Femur (tissue), 1 donor: ENCODE data around the gene ZNF132.
A peak's percentile ranks its signal among the peaks of the same experiment; 100 is the strongest.
"Not testable (repeated sequence)": the region's sequence is repeated elsewhere in the genome, so short reads cannot be mapped to it uniquely, and the experiment has no call there.

ENCODE experiments used
- DNase-seq: peaks from one replicate; pipeline ENCODE4 v3.0.0-alpha.2; 2017

The ZNF132 gene

GRCh38 chr19:58466760-58467589, 27.0 kb upstream of the ZNF132 start, which contains the start of gene ZNF324:
Gene ZNF324, plus strand, starts transcription at chr19:58467080. Its CDS starts 2,106 bp downstream, at chr19:58469186.
- peak; percentile 98 for DNase-seq

GRCh38 chr19:58466089-58466759, 26.3 kb upstream of the ZNF132 start:
- no peak for DNase-seq

GRCh38 chr19:58460039-58460438, 20.1 kb upstream of the ZNF132 start:
- no peak for DNase-seq

GRCh38 chr19:58456111-58456510, 16.2 kb upstream of the ZNF132 start:
- DNase-seq = no peak

GRCh38 chr19:58455306-58455705, 15.4 kb upstream of the ZNF132 start:
- DNase-seq = no peak

GRCh38 chr19:58453743-58454142, 13.8 kb upstream of the ZNF132 start:
- DNase-seq = no peak

- peak; percentile 98 for DNase-seq
Measured at GRCh38 chr19:58451358-58452101, 11.6 kb upstream of the ZNF132 start, which contains the start of gene ZNF324B. Gene ZNF324B, plus strand, starts transcription at chr19:58451622. Its CDS starts 2,080 bp downstream, at chr19:58453702.

GRCh38 chr19:58450856-58451357, 11.0 kb upstream of the ZNF132 start:
- DNase-seq = no peak

GRCh38 chr19:58449980-58450379, 10.0 kb upstream of the ZNF132 start:
- DNase-seq = not testable (repeated sequence)

- DNase-seq = not testable (repeated sequence)
Measured at GRCh38 chr19:58448860-58449259, 8.9 kb upstream of the ZNF132 start.

- DNase-seq = not testable (repeated sequence)
Measured at GRCh38 chr19:58442986-58443385, 3.0 kb upstream of the ZNF132 start.

- DNase-seq = peak; percentile 34
Measured at GRCh38 chr19:58440556-58440955, 603 bp upstream of the ZNF132 start.

- no peak for DNase-seq
Measured at GRCh38 chr19:58434217-58434616, 5.7 kb downstream of the ZNF132 start.

GRCh38 chr19:58429745-58430144, 10.2 kb downstream of the ZNF132 start:
- no peak for DNase-seq

GRCh38 chr19:58428617-58429016, 11.3 kb downstream of the ZNF132 start:
- no peak for DNase-seq

GRCh38 chr19:58417071-58417470, 22.9 kb downstream of the ZNF132 start:
- DNase-seq = no peak

- no peak for DNase-seq
Measured at GRCh38 chr19:58416604-58417003, 23.3 kb downstream of the ZNF132 start.

- peak; percentile 49 for DNase-seq
Measured at GRCh38 chr19:58409010-58409790, 30.8 kb downstream of the ZNF132 start.

- peak; percentile 97 for DNase-seq
Measured at GRCh38 chr19:58408152-58409009, 31.6 kb downstream of the ZNF132 start, which contains the start of gene ZNF584. Gene ZNF584, plus strand, starts transcription at chr19:58408649. Its CDS starts 499 bp downstream, at chr19:58409148.

GRCh38 chr19:58407658-58408151, 32.2 kb downstream of the ZNF132 start:
- peak; percentile 29 for DNase-seq
